Upper lobe of right lung (tissue), 1 donor: ENCODE data around the gene AQP5. TPM values are rescaled to one million over a fixed set of nuclear protein-coding genes. Genes with fewer than 3 reads are reported as not detected.

Source experiments
- ATAC-seq: fragments of 200-7000 bp; cut with Tn5 transposase; one replicate; pipeline ENCODE4 v1.9.1; 2020; ENCODE audit warnings: mild to moderate bottlenecking, moderate library complexity
- DNase-seq: peaks from one replicate; pipeline ENCODE4 v3.0.0-alpha.2; 2020
- H3K27ac ChIP-seq: fragments of 200-600 bp; one replicate; pipeline ENCODE4 v1.8.0; 2022
- H3K27me3 ChIP-seq: fragments of 200-600 bp; one replicate; pipeline ENCODE4 v1.8.0; 2022; ENCODE audit warnings: mild to moderate bottlenecking
- H3K36me3 ChIP-seq: fragments of 200-600 bp; one replicate; pipeline ENCODE4 v1.8.0; 2022
- H3K4me1 ChIP-seq: fragments of 200-600 bp; one replicate; pipeline ENCODE4 v1.8.0; 2022
- H3K4me3 ChIP-seq: fragments of 200-600 bp; one replicate; pipeline ENCODE4 v1.8.0; 2022; ENCODE audit warnings: mild to moderate bottlenecking
- H3K9me3 ChIP-seq: fragments of 200-600 bp; one replicate; pipeline ENCODE4 v1.8.0; 2022
- CTCF ChIP-seq: fragments of 200-600 bp; IDR thresholded peaks from one replicate; pipeline ENCODE4 v1.8.0; 2022; ENCODE audit warnings: antibody characterized with exemption
- intact Hi-C: fragments of 100-400 bp; cut with DNase I; formaldehyde crosslinking; loops from one replicate; pipeline ENCODE4 v1.11.0; 2022
- total RNA-seq: library from RNA; stranded (reverse); fragmentation: NEBNext Ultra II Directional; extraction: Animal tissue kit (Norgen Biotek cat#: 25700); gene quantifications from one replicate; pipeline ENCODE4 v1.2.1, GENCODE V29; 2021
- donor health status: DM: no; HTN: yes; CAD: no; lungs with severe emphysema.

The AQP5 gene
- total RNA-seq, 1 donor from 2014 or later = 14.3 TPM

GRCh38 chr12:49928471-49928870, 33.2 kb upstream of the AQP5 start:
- Histone ChIP-seq H3K4me3 (no peak overlapping the region), H3K36me3 (no peaks in the 10 kb centered on the region), H3K27ac (no peak overlapping the region), H3K4me1 (no peaks in the 10 kb centered on the region), H3K9me3 (no peaks in the 10 kb centered on the region), H3K27me3 (no peaks in the 10 kb centered on the region)
- intact Hi-C loops = no loop called here
- ATAC-seq = no peak
- TF ChIP-seq CTCF = no peak
- no peak for DNase-seq

- H3K4me1 ChIP-seq = no peaks in the 10 kb centered on the region
- H3K27ac ChIP-seq = no peak overlapping the region
- intact Hi-C loops = no loop called here
- H3K27me3 ChIP-seq = no peaks in the 10 kb centered on the region
- no peak overlapping the region for H3K4me3 ChIP-seq
- no peak for ATAC-seq
- H3K36me3 ChIP-seq = no peaks in the 10 kb centered on the region
- DNase-seq = peak; percentile 34
- TF ChIP-seq CTCF = no peak
- no peaks in the 10 kb centered on the region for H3K9me3 ChIP-seq
These were observed 32.1 kb upstream of the AQP5 start for GRCh38 chr12:49929581-49929980.

- intact Hi-C loops = no loop called here
- no peak for ATAC-seq
These were observed 31.0 kb upstream of the AQP5 start for GRCh38 chr12:49930515-49931288.

GRCh38 chr12:49932023-49932422, 29.6 kb upstream of the AQP5 start:
- Histone ChIP-seq H3K4me1 (no peaks in the 10 kb centered on the region), H3K36me3 (no peaks in the 10 kb centered on the region), H3K27ac (no peak overlapping the region), H3K27me3 (no peaks in the 10 kb centered on the region), H3K9me3 (no peaks in the 10 kb centered on the region), H3K4me3 (no peak overlapping the region)
- ATAC-seq = no peak
- peak; percentile 34 for DNase-seq
- intact Hi-C loops = no loop called here
- no peak for TF ChIP-seq CTCF

More at GRCh38 chr12:49930515-49931288, 31.0 kb upstream of the AQP5 start:
- H3K9me3 ChIP-seq = no peaks in the 10 kb centered on the region
- no peak overlapping the region for H3K27ac ChIP-seq
- H3K27me3 ChIP-seq = no peaks in the 10 kb centered on the region
- no peaks in the 10 kb centered on the region for H3K36me3 ChIP-seq
- no peak for DNase-seq
- TF ChIP-seq CTCF = no peak
- H3K4me3 ChIP-seq = no peak overlapping the region
- no peaks in the 10 kb centered on the region for H3K4me1 ChIP-seq

GRCh38 chr12:49932533-49933130, 29.0 kb upstream of the AQP5 start:
- DNase-seq = peak; percentile 21
- Histone ChIP-seq H3K4me3 (no peak overlapping the region), H3K27me3 (no peaks in the 10 kb centered on the region), H3K27ac (no peak overlapping the region), H3K9me3 (no peaks in the 10 kb centered on the region), H3K4me1 (no peaks in the 10 kb centered on the region), H3K36me3 (no peaks in the 10 kb centered on the region)
- TF ChIP-seq CTCF = no peak
- ATAC-seq = no peak
- intact Hi-C loops = no loop called here
